HFFc6 (cell line): Measurements from ENCODE around the gene GUCA1A. TPM values are rescaled to one million over a fixed set of nuclear protein-coding genes. Genes with fewer than 3 reads are reported as not detected.

Experiments used
- DNase-seq: peaks from one replicate; pipeline ENCODE4 v3.0.0-alpha.2; 2018
- H3K27ac Mint-ChIP-seq: 2 replicates; pipeline ENCODE4 v1.8.0; 2020; ENCODE audit warnings: mild to moderate bottlenecking, mixed read lengths
- H3K27me3 Mint-ChIP-seq: 2 replicates; pipeline ENCODE4 v1.8.0; 2021; ENCODE audit warnings: mild to moderate bottlenecking, moderate library complexity, mixed read lengths; ENCODE audit not compliant: insufficient read depth
- H3K36me3 Mint-ChIP-seq: 2 replicates; pipeline ENCODE4 v1.8.0; 2021; ENCODE audit warnings: low read depth, mixed read lengths
- H3K4me1 Mint-ChIP-seq: 2 replicates; pipeline ENCODE4 v1.8.0; 2020; ENCODE audit warnings: low read depth, mixed read lengths
- H3K4me3 Mint-ChIP-seq: 2 replicates; pipeline ENCODE4 v1.8.0; 2020; ENCODE audit warnings: mild to moderate bottlenecking, moderate library complexity, mixed read lengths
- H3K9me3 Mint-ChIP-seq: 2 replicates; pipeline ENCODE4 v1.8.0; 2020; ENCODE audit warnings: mild to moderate bottlenecking, mixed read lengths
- CTCF ChIP-seq: fragments of 200-600 bp; sonication (generic); IDR thresholded peaks from 2 replicates; pipeline ENCODE4 v1.5.0; 2021; ENCODE audit warnings: antibody characterized with exemption, mild to moderate bottlenecking
- total RNA-seq, 6 experiments: library from RNA; stranded (reverse); fragmentation: NEBNext Ultra II Directional; extraction: Animal tissue kit (Norgen Biotek cat#: 25700); gene quantifications; 2 replicates in 1 of 6; 3 replicates in 5 of 6; pipeline ENCODE4 v1.2.3, GENCODE V29; 2021

GUCA1A gene
- total RNA-seq, 6 experiments from 2014 or later = not detected

GRCh38 chr6:42155293-42155692 is 17.9 kb upstream of the GUCA1A start:
- no peak overlapping the region for H3K4me3 Mint-ChIP-seq
- no peak for TF ChIP-seq CTCF
- H3K36me3 Mint-ChIP-seq = no peaks in the 10 kb centered on the region
- H3K27me3 Mint-ChIP-seq = peaks cover 12% of the 10 kb centered on the region
- no peaks in the 10 kb centered on the region for H3K9me3 Mint-ChIP-seq
- no peak overlapping the region for H3K27ac Mint-ChIP-seq
- no peak for DNase-seq
- peaks cover 16% of the 10 kb centered on the region for H3K4me1 Mint-ChIP-seq

- H3K27ac Mint-ChIP-seq = no peak overlapping the region
- H3K4me1 Mint-ChIP-seq = peaks cover 16% of the 10 kb centered on the region
- H3K36me3 Mint-ChIP-seq = no peaks in the 10 kb centered on the region
- H3K27me3 Mint-ChIP-seq = peaks cover 18% of the 10 kb centered on the region
- H3K4me3 Mint-ChIP-seq = no peak overlapping the region
- no peak for DNase-seq
- TF ChIP-seq CTCF = no peak
- no peaks in the 10 kb centered on the region for H3K9me3 Mint-ChIP-seq
Measured at GRCh38 chr6:42156638-42157037, 16.5 kb upstream of the GUCA1A start.

- H3K9me3 Mint-ChIP-seq = no peaks in the 10 kb centered on the region
- peak overlapping the region; percentile 68 for H3K27ac Mint-ChIP-seq
- no peak for TF ChIP-seq CTCF
- H3K36me3 Mint-ChIP-seq = no peaks in the 10 kb centered on the region
- peak; percentile 61 for DNase-seq
- peaks cover 11% of the 10 kb centered on the region for H3K4me1 Mint-ChIP-seq
- no peak overlapping the region for H3K4me3 Mint-ChIP-seq
- peaks cover 17% of the 10 kb centered on the region for H3K27me3 Mint-ChIP-seq
Measured at GRCh38 chr6:42158011-42158410, 15.2 kb upstream of the GUCA1A start.

DNA sequence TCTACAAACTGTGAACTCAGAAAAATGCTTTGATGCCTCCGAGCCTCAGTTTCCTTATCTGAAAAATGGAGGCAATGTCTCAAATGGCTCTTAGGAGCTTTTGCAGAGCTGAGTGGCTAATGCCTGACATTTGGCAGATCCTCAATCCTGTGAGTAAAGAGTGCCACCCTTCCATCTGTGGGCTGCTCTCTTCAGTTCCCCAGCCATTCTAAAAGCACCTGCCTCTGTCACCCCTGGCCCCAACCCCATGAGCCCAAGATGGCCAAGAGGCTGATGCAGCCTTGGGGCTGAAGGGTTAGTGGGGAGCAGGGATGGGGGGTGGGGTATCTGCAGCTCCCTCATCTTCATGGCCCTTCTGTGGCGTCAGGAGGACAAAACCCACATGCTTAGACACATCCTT is 14.5 kb upstream of the GUCA1A start:
- no peak for DNase-seq
- H3K36me3 Mint-ChIP-seq = no peaks in the 10 kb centered on the region
- no peak overlapping the region for H3K4me3 Mint-ChIP-seq
- peaks cover 15% of the 10 kb centered on the region for H3K27me3 Mint-ChIP-seq
- no peaks in the 10 kb centered on the region for H3K9me3 Mint-ChIP-seq
- no peak for TF ChIP-seq CTCF
- H3K4me1 Mint-ChIP-seq = peaks cover 11% of the 10 kb centered on the region
- H3K27ac Mint-ChIP-seq = no peak overlapping the region

GRCh38 chr6:42159431-42160024 is 13.6 kb upstream of the GUCA1A start:
- TF ChIP-seq CTCF = no peak
- Mint-ChIP-seq H3K9me3 (no peaks in the 10 kb centered on the region), H3K27me3 (peaks cover 13% of the 10 kb centered on the region), H3K36me3 (no peaks in the 10 kb centered on the region), H3K27ac (no peak overlapping the region), H3K4me3 (no peak overlapping the region), H3K4me1 (peaks cover 11% of the 10 kb centered on the region)
- no peak for DNase-seq

DNA sequence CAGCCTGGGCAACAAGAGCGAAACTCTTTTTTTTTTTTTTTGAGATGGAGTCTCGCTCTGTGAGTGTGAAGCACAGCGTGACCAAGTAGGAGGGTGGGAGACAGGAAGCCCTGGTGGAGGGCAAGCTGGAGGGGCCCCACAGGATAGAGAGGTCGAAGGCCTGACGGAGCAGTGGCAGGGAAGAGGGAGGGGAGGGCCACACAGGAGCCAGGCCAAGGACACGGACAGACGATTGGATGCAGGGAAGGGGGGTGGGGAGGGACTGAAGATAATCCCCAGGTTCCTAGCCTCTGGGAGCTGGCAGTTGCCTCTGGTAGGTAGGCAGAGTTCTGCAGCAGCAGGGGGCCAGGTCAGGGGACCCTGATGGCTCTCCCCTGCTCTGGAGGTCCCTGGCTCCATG is 10.8 kb upstream of the GUCA1A start:
- Mint-ChIP-seq H3K4me1 (peaks cover 20% of the 10 kb centered on the region), H3K9me3 (no peaks in the 10 kb centered on the region), H3K36me3 (no peaks in the 10 kb centered on the region), H3K27me3 (peaks cover 13% of the 10 kb centered on the region), H3K4me3 (no peak overlapping the region), H3K27ac (no peak overlapping the region)
- no peak for TF ChIP-seq CTCF
- no peak for DNase-seq
